WI38 (cell line): Measurements from ENCODE around the gene SCTR.

Experiments
- H3K4me3 ChIP-seq: 2 replicates; pipeline ENCODE4 v1.5.1; 2011; ENCODE audit warnings: low read depth, mild to moderate bottlenecking, control low read depth, low read length
- TF ChIP-seq, protein P1 (sequence below): IDR thresholded peaks from 2 replicates; pipeline ENCODE4 v1.5.1; 2012; ENCODE audit warnings: low read depth, mild to moderate bottlenecking, control low read depth, low read length

Gene SCTR

DNA sequence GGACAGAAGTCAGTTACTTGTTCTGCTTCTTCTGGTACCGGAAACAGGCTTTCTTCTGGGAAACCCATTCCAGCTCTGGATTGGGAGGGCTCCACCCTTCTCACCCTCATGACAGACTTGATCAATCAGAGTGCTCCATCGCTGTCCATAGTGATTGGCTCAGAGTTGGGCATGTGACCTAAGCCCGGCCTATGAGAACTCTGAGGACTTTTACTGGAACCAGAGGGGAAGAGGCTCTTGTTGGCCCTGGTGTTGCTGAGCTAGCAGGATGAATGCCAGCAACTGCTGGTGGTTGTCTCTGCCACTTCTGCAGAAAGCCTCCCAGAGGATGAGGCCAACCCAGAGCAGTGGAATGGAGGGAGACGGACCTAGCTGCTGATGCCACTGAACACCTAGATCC lies 59.3 kb downstream of the SCTR start:
- H3K4me3 ChIP-seq, result no peak overlapping the region
- TF ChIP-seq, protein P1, sequence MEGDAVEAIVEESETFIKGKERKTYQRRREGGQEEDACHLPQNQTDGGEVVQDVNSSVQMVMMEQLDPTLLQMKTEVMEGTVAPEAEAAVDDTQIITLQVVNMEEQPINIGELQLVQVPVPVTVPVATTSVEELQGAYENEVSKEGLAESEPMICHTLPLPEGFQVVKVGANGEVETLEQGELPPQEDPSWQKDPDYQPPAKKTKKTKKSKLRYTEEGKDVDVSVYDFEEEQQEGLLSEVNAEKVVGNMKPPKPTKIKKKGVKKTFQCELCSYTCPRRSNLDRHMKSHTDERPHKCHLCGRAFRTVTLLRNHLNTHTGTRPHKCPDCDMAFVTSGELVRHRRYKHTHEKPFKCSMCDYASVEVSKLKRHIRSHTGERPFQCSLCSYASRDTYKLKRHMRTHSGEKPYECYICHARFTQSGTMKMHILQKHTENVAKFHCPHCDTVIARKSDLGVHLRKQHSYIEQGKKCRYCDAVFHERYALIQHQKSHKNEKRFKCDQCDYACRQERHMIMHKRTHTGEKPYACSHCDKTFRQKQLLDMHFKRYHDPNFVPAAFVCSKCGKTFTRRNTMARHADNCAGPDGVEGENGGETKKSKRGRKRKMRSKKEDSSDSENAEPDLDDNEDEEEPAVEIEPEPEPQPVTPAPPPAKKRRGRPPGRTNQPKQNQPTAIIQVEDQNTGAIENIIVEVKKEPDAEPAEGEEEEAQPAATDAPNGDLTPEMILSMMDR, result no peak

DNA sequence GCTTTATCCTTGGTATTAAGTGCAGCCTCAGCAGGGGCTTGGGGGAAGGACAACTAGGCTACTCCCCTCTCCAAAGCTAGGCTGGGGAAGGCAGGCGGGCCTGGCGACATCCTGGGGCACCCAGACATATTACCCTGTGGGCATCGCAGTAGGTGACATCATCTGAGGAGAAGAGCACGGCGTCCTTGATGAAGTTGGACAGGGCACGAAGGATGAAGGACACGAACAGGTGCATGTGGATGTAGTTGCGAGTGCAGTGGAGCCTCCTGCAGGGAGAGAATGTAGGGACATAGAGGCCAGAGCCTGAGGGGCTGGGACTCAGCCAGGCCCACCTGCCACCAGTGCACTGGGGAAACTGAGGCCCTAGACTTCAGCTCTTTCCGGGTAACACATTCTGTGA lies 60.3 kb downstream of the SCTR start:
- H3K4me3 ChIP-seq, result no peak overlapping the region
- TF ChIP-seq, protein P1, result no peak

DNA sequence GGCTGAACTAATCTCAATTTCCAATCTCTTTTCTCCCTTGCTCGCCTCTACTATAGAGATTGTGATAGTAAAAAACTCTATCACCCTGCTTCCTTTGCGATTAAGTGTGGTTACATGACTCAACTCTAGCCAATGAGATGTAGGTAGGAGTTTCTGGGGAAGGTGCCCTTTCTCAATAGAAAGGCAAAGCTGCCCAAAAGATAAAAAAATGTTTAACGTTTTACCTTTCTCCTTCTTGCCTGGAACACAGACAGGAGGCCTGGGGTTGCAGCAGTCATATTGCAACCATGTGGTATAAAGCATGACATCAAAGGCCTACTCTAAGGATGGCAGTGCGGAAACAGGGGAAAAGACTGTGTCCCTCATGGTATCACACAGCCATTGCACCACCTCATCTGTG lies 61.1 kb downstream of the SCTR start:
- H3K4me3 ChIP-seq, result no peak overlapping the region
- TF ChIP-seq, protein P1, result no peak

DNA sequence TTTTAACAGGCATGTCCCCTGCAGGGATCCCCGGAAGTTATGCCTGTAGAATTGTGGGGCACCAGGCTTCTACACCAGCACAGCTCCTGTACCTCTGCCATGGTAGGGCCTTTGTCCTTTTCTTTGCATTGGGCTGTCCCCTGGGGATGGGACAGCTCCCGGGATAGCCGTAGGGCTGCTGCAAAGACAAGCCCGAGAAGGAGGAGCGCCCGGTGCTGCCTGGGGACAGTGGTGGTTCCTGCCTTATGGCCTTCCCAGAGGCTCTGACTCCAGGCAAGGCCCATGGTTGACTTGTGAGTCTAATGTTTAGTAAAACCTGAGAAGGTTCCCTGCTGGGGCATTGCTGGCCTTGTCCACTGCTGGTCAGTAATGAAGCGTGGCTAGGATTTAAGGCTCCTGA lies 61.7 kb downstream of the SCTR start:
- TF ChIP-seq, protein P1, result no peak
- H3K4me3 ChIP-seq, result no peak overlapping the region

DNA sequence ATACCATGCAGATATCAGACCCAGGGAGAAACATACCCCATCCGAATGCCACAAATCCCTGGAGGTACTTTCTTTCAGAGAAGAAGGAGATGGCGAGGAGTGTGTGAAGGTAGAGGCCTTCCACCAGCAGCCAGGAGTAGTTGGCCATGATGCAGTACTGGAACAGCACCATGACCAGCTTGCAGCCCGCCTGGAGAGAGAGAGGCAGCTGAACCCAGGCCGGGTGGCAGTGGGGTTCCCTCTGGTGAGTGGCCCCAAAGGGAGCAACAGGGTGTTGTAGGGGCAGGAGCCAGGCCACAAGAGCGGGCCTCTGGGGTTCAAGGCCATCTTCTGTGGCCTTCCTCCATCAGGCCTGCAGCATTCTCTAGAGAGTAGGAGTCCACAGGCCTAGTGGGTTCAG lies 62.5 kb downstream of the SCTR start:
- TF ChIP-seq, protein P1, result no peak
- H3K4me3 ChIP-seq, result no peak overlapping the region

DNA sequence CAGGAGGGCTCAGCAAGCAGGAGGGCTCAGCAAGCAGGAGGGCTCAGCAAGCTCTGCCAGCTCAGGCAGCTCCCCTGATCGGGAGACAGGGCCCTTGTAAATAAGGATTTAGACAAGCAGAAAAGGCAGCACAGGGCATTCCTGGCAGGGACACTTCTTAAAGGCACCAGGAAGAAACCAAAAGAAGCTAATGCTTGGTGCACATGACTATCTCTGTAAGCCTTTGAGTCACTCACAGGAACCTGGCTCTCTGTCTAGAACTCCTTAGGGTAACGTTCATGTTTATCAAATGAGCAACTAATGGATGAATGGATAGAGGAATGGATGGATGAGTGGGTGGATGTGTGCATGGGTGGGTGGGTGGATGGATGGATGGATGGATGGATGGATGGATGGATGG lies 64.2 kb downstream of the SCTR start:
- TF ChIP-seq, protein P1, result no peak
- H3K4me3 ChIP-seq, result no peak overlapping the region

DNA sequence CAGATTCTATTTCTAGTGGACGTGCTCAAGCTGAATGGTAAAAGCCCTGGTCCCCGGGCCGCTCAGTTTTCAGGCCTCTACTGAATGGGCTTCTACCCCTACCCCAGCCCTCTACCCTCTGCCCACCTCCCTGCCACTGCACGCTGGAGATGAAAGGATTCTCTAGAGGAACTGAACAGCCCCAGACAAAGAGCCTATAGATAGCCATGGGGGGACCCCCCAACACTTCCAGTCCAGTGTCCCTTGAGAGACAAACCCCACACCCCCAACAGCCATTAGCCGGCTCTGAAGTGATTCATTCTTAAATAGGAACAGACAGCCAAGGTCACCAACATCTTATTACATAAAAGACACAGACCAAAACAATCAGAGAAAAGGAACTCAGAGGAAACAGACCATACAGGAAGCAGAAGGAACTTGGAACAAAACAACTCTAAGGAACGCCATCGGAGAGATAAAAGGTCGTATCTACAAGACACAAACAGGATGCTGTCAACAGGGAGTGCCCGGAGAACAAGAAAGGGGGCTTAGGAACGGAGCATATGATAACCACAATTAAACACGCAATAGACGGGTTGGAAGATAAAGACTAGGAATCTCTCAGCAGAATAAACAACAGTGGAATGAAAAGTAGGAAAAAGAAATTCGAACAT lies 69.1 kb downstream of the SCTR start:
- TF ChIP-seq, protein P1, result no peak
- H3K4me3 ChIP-seq, result no peak overlapping the region
